Stomach (tissue), 9 donors: ENCODE measurements around the gene PIM2. TPM values are rescaled to one million over a fixed set of nuclear protein-coding genes. Genes with fewer than 3 reads are reported as not detected.

Experiments
- DNase-seq, 2 donors: peaks; one replicate each; pipeline versions ENCODE4 v3.0.0 to v3.0.0-alpha.2; 2013 to 2019
- H3K27ac ChIP-seq, 5 donors: fragments of 200-600 bp in 4 of 5; sonication (generic) in 4 of 5; one replicate each; pipeline ENCODE4 v1.5.1; 2013 to 2019; ENCODE audit warnings: mild to moderate bottlenecking in 1 of 5, moderate library complexity in 1 of 5
- H3K27me3 ChIP-seq, 3 donors: fragments of 200-600 bp; sonication (generic); one replicate each; pipeline ENCODE4 v1.5.1; 2017 to 2019; ENCODE audit warnings: mixed run types in 1 of 3
- H3K36me3 ChIP-seq, 4 donors: fragments of 200-600 bp; sonication (generic); 1 replicate in 3 of 4; 2 replicates in 1 of 4; pipeline ENCODE4 v1.5.1; 2016 to 2019
- H3K4me1 ChIP-seq, 4 donors: fragments of 200-600 bp; sonication (generic); one replicate each; pipeline ENCODE4 v1.5.1; 2016 to 2019
- H3K4me3 ChIP-seq, 4 donors: fragments of 200-600 bp; sonication (generic) in 3 of 4; one replicate each; pipeline ENCODE4 v1.5.1; 2016 to 2019; ENCODE audit warnings: mild to moderate bottlenecking in 1 of 4
- H3K9me3 ChIP-seq, 4 donors: fragments of 200-600 bp; sonication (generic); one replicate each; pipeline ENCODE4 v1.5.1; 2016 to 2019
- EP300 ChIP-seq: sonication (generic); formaldehyde crosslinking; IDR thresholded peaks from one replicate; pipeline ENCODE4 v1.6.1; 2017; ENCODE audit warnings: antibody characterized with exemption
- POLR2A ChIP-seq, 4 donors: fragments of 450-650 bp; IDR thresholded peaks; one replicate each; pipeline ENCODE4 v1.6.1; 2016; ENCODE audit warnings: antibody characterized with exemption in 4 of 4, control low read depth in 2 of 4, mild to moderate bottlenecking in 1 of 4, moderate library complexity in 1 of 4
- POLR2AphosphoS5 ChIP-seq, 3 donors: sonication (generic); formaldehyde crosslinking; IDR thresholded peaks; one replicate each; pipeline ENCODE4 v1.6.1; 2016; ENCODE audit warnings: antibody characterized with exemption in 3 of 3
- WGBS, 5 donors: extraction: QIAGEN DNeasy Blood & Tissue Kit in 3 of 5; methylation state at CpG; one replicate each; pipeline versions ENCODE4 v1.1.5 to v1.1.7; 2013 to 2018; 5-methylcytosine and 5-hydroxymethylcytosine counted together
- intact Hi-C: fragments of 100-400 bp; cut with DNase I; formaldehyde crosslinking; loops from one replicate; pipeline ENCODE4 v1.15.1; 2023; ENCODE audit warnings: low total_unique reads
- polyA plus RNA-seq, 3 donors: library from polyadenylated mRNA; stranded (reverse); fragments of 200-250 nt; gene quantifications; one replicate each; pipeline ENCODE4 v1.2.3, GENCODE V29; 2013
- total RNA-seq, 5 donors: library from RNA; depleted of rRNA; stranded (reverse); fragments of >200 nt; gene quantifications; one replicate each; pipeline versions ENCODE4 v1.1.0 to v1.2.3, GENCODE V29; 2014 to 2016
- TF ChIP-seq, protein P1 (sequence below), 7 experiments: fragments of 450-650 bp in 4 of 7; fragments of 200-600 bp in 3 of 7; sonication (generic) in 3 of 7; IDR thresholded peaks; one replicate each; pipeline ENCODE4 v1.5.1; 2016 to 2019; ENCODE audit warnings: antibody characterized with exemption in 7 of 7, control low read depth in 2 of 7, mild to moderate bottlenecking in 1 of 7
- donor health status: healthy with polysubstance abuse.
- donor health status: Bipolar disorder and iron deficiency.
- donor health status: healthy.

Gene PIM2
- total and polyA plus RNA-seq, 8 donors = 1.2 to 33.2 (median 9.9) TPM

DNA sequence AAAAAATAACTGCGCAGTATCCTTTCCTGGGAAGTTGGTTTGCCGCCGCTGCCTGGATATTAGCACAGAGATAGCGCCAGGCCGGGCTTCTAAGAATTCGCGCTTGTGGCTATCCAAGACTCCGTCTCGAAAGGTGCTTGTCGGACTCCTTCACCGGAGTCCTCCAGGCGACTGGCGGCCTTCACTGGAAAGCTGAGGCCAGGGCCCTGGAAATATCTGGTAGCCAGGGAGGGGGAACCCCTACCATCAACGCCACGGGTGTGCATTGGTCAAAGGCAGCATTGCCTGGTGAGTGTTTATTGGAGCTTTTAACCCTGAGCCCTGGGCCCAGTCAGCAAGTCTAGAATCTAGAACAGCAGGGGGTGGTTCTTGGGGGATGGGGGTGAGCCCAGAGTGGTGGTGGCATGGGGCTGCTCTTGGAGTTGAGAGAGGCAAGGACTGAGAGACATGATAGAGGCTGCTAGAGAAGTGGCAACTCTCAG, 577 bp upstream of the PIM2 start:
- intact Hi-C loops = no loop called here
- DNase-seq = no peak

DNA sequence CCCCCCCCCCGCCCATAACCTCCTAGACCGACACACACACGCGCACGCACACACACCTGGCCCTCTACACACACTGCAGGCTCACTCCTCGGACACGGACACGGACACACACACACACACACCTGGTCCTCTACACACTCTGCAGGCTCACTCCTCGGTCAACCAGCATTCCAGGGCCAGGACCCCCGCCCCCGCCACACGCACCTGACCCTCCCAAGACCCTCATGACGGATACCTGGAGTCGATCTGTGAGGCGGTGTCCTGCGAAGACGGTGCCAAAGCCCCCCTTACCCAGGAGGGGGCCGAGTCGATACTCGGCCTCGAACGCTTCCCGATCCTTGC, 552 bp downstream of the PIM2 start:
- TF ChIP-seq POLR2A (IDR thresholded peaks at IDR 0.05) = no peak
- TF ChIP-seq POLR2AphosphoS5 (IDR thresholded peaks at IDR 0.05) = no peak
- TF ChIP-seq EP300 = no peak
- TF ChIP-seq, protein P1, sequence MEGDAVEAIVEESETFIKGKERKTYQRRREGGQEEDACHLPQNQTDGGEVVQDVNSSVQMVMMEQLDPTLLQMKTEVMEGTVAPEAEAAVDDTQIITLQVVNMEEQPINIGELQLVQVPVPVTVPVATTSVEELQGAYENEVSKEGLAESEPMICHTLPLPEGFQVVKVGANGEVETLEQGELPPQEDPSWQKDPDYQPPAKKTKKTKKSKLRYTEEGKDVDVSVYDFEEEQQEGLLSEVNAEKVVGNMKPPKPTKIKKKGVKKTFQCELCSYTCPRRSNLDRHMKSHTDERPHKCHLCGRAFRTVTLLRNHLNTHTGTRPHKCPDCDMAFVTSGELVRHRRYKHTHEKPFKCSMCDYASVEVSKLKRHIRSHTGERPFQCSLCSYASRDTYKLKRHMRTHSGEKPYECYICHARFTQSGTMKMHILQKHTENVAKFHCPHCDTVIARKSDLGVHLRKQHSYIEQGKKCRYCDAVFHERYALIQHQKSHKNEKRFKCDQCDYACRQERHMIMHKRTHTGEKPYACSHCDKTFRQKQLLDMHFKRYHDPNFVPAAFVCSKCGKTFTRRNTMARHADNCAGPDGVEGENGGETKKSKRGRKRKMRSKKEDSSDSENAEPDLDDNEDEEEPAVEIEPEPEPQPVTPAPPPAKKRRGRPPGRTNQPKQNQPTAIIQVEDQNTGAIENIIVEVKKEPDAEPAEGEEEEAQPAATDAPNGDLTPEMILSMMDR (IDR thresholded peaks at IDR 0.05) = no peak
- intact Hi-C loops = no loop called here
- Histone ChIP-seq H3K4me1 (peaks cover 0 to 28% (median 15%) of the 10 kb centered on the region in 4 donors), H3K36me3 (peaks cover 0 to 44% (median 43%) of the 10 kb centered on the region in 4 donors), H3K27me3 (no peaks in the 10 kb centered on the region), H3K27ac (peak overlapping the region; percentile 74 to 90 (median 87)), H3K4me3 (peak overlapping the region; percentile 56 to 71 (median 58)), H3K9me3 (no peaks in the 10 kb centered on the region)
- DNase-seq = no peak
- 6 to 46% (median 16%) methylated on average over 5 to 23 of the region's 23 CpGs for WGBS, 5 donors

More for the DNA sequence above, 577 bp upstream of the PIM2 start:
- Histone ChIP-seq H3K36me3 (peaks cover 0 to 46% (median 44%) of the 10 kb centered on the region in 4 donors), H3K27me3 (no peaks in the 10 kb centered on the region), H3K4me1 (peaks cover 0 to 28% (median 15%) of the 10 kb centered on the region in 4 donors), H3K27ac (peak overlapping the region; percentile 80 to 90 (median 87)), H3K4me3 (peak overlapping the region; percentile 56 to 71 (median 58)), H3K9me3 (no peaks in the 10 kb centered on the region)
- TF ChIP-seq, protein P1 (IDR thresholded peaks at IDR 0.05) = no peak
- TF ChIP-seq POLR2AphosphoS5 (IDR thresholded peaks at IDR 0.05) (no peak), EP300 (no peak), POLR2A (IDR thresholded peaks at IDR 0.05) (no peak)
- WGBS, 5 donors = 0 to 45% (median 2%) methylated on average over 15 of the region's 15 CpGs

DNA sequence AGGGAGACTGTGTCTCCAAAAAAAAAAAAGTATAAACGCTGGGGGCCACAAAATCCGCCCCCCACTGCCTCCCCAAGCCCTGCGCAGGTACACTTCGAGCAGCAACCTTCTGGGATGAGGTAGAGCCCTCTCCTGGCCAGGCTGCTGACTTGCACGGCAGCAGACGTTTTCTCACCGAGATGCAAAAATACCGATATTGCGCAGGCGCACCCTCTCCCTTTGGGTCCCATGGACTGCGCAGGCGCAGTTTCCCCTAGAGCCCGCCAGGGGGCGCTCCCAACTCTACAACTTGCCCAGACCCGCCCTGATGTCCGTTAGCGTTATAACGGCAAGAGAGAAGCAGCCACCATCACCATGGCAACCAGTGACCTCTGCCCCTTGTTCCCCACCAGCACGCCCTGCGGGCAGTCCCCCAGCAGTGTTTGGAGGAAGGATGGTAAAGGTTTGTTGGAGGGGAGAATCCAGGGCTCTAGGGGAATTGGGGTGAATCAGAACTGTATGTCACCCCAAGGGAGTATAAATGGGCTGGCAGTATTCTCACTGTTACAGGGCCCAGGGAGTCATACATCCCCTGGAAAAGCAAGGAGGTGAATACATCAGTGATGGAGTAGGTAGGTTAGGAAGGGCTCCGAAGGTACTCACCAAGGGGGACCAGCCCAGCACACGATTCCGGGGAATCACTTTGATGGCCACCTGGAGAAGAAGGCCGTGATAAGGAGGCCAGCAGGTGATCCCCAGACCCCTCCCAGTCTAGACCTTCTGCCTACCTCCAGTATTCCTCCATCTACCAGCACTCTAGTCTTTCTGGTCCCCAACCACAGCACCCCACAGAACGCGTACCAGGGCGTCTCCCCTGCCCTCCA, 1.5 kb downstream of the PIM2 start:
- Histone ChIP-seq H3K9me3 (no peaks in the 10 kb centered on the region), H3K4me1 (peaks cover 0 to 31% (median 18%) of the 10 kb centered on the region in 4 donors), H3K36me3 (peaks cover 0 to 36% (median 35%) of the 10 kb centered on the region in 4 donors), H3K27ac (peak overlapping the region; percentile 55 to 90 (median 87)), H3K27me3 (no peaks in the 10 kb centered on the region), H3K4me3 (peak overlapping the region; percentile 56 to 71 (median 58))
- intact Hi-C loops = no loop called here
- TF ChIP-seq, protein P1 (IDR thresholded peaks at IDR 0.05) = peak in 5 of 7 experiments; percentile 90 to 98 (median 96)
- TF ChIP-seq EP300 = no peak
- TF ChIP-seq POLR2A (IDR thresholded peaks at IDR 0.05) = no peak
- peak in 2 of 3 donors; percentile 17 to 66 for TF ChIP-seq POLR2AphosphoS5 (IDR thresholded peaks at IDR 0.05)
- WGBS, 5 donors = 11 to 36% (median 21%) methylated on average over 22 to 27 of the region's 27 CpGs
- peak; percentile 92 to 96 for DNase-seq

DNA sequence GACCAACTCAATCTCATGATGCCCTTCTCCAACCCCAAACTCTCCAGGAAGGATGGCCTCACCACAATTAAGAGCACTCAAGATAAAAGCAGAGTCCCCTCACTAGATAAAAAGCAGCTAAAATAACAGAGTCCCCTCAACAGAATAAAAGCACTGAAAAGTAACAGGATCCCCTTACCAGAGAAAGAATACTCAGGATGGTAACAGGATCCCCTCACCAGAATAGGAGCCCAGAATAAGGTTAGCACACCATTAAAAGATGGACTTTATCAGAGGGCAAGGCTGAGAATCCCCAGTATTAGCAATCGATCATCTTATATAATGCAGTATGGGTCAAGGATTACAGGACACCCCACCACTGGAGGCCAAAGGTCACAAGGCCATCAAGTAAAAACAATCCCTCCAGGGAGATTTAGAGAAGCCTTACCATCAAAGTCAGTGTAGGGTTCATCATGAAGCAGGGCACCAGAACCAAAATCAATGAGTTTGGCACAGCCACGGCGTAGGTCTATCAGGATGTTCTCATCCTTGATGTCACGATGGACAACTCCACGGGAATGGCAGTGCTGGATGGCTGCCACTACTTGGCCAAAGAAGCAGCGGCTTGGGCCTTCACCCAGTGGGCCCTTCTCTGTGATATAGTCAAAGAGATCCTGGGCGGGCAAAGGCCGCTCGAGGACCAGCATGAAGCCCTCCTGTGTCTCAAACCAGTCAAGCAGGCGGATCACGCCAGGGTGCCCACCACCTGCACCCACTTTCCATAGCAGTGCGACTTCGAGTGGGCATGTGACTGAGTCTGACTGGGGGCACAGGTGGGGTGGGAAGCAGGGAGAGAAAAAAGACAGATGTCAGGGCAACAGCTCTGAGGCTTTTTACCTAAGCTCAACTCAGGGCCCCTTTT, 4.0 kb downstream of the PIM2 start:
- Histone ChIP-seq H3K4me1 (peaks cover 0 to 33% (median 27%) of the 10 kb centered on the region in 4 donors), H3K27ac (no peak overlapping the region), H3K36me3 (peaks cover 0 to 29% (median 22%) of the 10 kb centered on the region in 4 donors), H3K27me3 (no peaks in the 10 kb centered on the region), H3K4me3 (no peak overlapping the region), H3K9me3 (peaks cover 0 to 10% (median 0%) of the 10 kb centered on the region in 4 donors)
- DNase-seq = no peak
- TF ChIP-seq, protein P1 (IDR thresholded peaks at IDR 0.05) = no peak
- TF ChIP-seq EP300 = no peak
- TF ChIP-seq POLR2A (IDR thresholded peaks at IDR 0.05) = no peak
- no peak for TF ChIP-seq POLR2AphosphoS5 (IDR thresholded peaks at IDR 0.05)
- intact Hi-C loops = no loop called here
- 86 to 97% (median 91%) methylated on average over 6 to 13 of the region's 13 CpGs for WGBS, 5 donors
